Liver (tissue), 2 donors: Measurements from ENCODE around the gene MAOB.

Experiments used
- CTCF ChIP-seq: fragments of 150-350 bp; IDR thresholded peaks from 2 replicates; pipeline ENCODE4 v1.5.1; 2017; ENCODE audit warnings: improper control_type of control experiment, low read depth, low read length; ENCODE audit not compliant: missing input control
- FOXA1 ChIP-seq: IDR thresholded peaks from 2 replicates; pipeline ENCODE4 v1.6.1; 2016; ENCODE audit warnings: antibody characterized with exemption
- REST ChIP-seq: IDR thresholded peaks from 2 replicates; pipeline ENCODE4 v1.6.1; 2016; ENCODE audit warnings: antibody characterized with exemption, mild to moderate bottlenecking
- YY1 ChIP-seq: IDR thresholded peaks from 2 replicates; pipeline ENCODE4 v1.6.1; 2016; ENCODE audit warnings: antibody characterized with exemption, mild to moderate bottlenecking
- donor health status: healthy.

- no peak for TF ChIP-seq CTCF
- TF ChIP-seq YY1: no peak
- TF ChIP-seq REST: no peak
- no peak for TF ChIP-seq FOXA1
These were observed 3.4 kb upstream of the MAOB start for GRCh38 chrX:43885617-43886016.
